HG02798 (cell line): Measurements from ENCODE around the gene PCDHGA1.
"Not testable (repeated sequence)": the region's sequence is repeated elsewhere in the genome, so short reads cannot be mapped to it uniquely, and the experiment has no call there.

Experiments
- ATAC-seq: cut with Tn5 transposase; IDR thresholded peaks from one replicate; pipeline ENCODE4 v1.9.1; 2021; ENCODE audit warnings: mild to moderate bottlenecking; ENCODE audit not compliant: unreplicated experiment, poor library complexity

The PCDHGA1 gene

DNA sequence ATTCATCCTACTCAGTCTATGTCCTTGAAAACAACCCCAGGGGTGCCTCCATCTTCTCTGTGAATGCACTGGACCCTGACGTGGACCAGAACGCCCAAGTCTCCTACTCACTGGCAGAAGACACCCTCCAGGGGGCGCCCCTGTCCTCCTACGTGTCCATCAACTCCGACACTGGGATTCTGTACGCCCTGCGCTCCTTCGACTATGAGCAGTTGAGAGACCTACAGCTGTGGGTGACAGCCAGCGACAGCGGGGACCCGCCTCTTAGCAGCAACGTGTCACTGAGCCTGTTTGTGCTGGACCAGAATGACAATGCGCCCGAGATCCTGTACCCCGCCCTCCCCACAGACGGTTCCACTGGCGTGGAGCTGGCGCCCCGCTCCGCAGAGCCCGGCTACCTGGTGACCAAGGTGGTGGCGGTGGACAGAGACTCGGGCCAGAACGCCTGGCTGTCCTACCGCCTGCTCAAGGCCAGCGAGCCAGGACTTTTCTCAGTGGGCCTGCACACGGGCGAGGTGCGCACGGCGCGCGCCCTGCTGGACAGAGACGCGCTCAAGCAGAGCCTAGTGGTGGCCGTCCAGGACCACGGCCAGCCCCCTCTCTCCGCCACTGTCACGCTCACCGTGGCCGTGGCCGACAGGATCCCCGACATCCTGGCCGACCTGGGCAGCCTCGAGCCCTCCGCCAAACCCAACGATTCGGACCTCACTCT, 45.3 kb downstream of the PCDHGA1 start:
- not testable (repeated sequence) for ATAC-seq

DNA sequence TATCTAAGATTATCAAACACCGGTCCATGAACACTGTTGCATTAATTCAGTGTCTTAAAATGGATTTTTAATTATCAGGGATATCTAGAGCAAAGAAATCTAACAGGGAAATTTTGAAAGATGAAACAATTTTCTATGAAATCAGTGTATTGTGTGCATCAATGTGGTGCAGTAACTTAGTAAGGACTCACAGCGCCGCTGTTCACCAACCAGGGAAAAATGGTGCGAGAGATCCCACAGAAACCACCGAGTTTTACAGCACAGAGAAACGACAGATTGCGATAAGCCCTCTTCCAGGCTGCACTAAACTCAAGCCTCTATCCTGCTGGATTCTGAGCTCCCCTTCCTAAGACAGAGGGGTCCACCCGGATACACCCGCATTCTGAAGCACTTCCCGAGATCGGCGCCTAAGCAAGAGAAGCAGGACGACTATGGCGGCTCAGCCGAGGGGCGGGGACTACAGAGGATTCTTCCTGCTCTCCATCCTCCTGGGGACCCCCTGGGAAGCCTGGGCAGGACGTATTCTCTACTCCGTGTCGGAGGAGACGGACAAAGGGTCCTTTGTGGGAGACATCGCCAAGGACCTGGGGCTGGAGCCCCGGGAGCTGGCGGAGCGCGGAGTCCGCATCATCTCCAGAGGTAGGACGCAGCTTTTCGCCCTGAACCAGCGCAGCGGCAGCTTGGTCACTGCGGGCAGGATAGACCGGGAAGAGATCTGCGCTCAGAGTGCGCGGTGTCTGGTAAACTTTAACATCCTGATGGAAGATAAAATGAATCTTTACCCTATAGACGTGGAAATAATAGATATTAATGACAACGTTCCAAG, 52.4 kb downstream of the PCDHGA1 start, which contains the start of gene PCDHGA7:
TSS of gene PCDHGA7 (plus strand) at position 274 of the 826 bp plus-strand sequence. CDS start at position 432, 158 bp downstream.
- peak; percentile 52 for ATAC-seq

GRCh38 chr5:141383345-141383744, 53.0 kb downstream of the PCDHGA1 start:
- no peak for ATAC-seq

DNA sequence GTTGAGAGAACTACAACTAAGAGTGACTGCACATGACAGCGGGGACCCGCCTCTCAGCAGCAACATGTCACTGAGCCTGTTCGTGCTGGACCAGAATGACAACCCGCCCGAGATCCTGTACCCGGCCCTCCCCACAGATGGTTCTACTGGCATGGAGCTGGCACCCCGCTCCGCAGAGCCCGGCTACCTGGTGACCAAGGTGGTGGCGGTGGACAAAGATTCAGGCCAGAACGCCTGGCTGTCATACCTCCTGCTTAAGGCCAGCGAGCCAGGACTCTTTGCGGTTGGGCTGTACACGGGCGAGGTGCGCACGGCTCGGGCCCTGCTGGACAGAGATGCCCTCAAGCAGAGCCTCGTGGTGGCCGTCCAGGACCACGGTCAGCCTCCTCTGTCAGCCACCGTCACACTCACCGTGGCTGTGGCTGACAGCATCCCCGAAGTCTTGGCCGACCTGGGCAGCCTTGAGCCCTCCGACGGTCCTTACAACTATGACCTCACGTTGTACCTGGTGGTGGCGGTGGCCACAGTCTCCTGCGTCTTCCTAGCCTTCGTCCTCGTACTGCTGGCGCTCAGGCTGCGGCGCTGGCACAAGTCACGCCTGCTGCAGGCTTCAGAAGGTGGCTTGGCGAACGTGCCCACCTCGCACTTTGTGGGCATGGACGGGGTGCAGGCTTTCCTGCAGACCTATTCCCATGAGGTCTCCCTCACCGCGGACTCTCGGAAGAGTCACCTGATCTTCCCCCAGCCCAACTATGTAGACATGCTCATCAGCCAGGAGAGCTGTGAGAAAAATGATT, 54.4 kb downstream of the PCDHGA1 start:
- no peak for ATAC-seq

DNA sequence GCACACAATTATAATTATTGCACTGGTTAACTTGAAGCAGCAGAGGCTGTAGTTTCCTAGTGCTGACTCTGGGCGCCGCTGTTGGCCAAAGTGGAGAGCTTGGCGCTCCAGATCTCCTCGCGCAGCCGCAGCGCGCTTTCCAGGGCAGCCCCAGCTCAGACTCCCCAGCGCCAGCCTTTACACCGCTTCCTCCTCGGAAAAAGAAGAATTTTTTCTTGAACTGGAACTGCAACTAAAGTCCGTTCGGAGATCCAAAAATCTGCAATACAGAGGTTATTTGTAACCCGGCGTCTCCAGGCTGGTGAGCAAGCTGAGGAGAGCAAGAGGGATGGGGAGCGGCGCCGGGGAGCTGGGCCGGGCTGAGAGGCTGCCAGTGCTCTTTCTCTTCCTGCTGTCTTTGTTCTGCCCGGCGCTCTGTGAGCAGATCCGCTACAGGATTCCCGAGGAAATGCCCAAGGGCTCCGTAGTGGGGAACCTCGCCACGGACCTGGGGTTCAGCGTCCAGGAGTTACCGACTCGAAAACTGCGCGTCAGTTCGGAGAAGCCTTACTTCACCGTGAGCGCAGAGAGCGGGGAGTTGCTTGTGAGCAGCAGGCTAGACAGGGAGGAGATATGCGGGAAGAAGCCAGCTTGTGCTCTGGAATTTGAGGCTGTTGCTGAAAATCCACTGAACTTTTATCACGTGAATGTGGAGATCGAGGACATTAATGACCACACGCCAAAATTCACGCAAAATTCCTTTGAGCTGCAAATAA, 57.4 kb downstream of the PCDHGA1 start, which contains the start of gene PCDHGB4:
TSS of gene PCDHGB4 (plus strand) at position 142 of the 755 bp plus-strand sequence. CDS start at position 329, 187 bp downstream.
- ATAC-seq = peak; percentile 88

DNA sequence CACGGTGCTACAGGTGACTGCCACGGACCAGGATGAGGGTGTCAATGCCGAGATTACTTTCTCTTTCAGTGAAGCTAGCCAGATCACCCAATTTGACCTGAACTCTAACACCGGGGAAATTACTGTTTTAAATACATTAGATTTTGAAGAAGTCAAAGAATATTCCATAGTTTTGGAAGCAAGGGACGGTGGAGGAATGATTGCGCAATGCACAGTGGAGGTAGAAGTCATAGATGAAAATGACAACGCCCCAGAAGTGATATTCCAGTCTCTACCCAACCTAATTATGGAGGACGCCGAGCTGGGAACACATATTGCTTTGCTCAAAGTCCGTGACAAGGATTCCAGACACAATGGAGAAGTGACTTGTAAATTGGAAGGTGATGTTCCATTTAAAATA, 58.3 kb downstream of the PCDHGA1 start:
- ATAC-seq = no peak

GRCh38 chr5:141389153-141390042, 59.1 kb downstream of the PCDHGA1 start:
- no peak for ATAC-seq

DNA sequence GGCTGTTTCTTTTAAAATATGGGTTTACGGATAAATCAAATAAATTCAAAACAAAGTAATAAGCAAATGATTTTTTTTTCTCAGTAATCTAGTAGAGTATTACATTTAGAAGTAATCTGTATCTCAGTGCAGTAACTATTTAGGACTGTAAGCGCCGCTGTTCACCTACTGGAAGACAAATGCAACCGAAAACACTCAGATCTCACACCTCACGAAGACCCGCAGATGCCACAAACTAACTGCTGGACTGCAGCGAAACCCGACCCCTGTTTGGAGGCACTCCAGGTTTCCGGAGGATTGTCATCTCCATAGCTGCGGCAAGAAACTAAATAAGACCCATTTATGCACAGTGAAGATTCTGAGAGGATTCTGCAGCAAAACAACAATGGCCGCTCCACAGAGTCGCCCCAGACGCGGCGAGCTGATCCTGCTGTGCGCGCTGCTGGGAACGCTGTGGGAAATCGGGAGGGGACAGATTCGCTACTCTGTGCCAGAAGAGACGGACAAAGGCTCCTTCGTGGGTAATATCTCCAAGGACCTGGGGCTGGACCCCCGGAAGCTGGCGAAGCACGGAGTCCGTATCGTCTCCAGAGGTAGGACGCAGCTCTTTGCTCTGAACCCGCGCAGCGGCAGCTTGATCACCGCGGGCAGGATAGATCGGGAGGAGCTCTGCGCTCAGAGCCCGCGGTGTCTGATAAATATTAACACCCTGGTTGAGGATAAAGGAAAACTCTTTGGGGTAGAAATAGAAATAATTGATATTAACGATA, 62.3 kb downstream of the PCDHGA1 start, which contains the start of gene PCDHGA8:
TSS of gene PCDHGA8 (plus strand) at position 205 of the 770 bp plus-strand sequence. CDS start at position 386, 181 bp downstream.
- no peak for ATAC-seq

- ATAC-seq = no peak
Measured at GRCh38 chr5:141393267-141393666, 63.0 kb downstream of the PCDHGA1 start.

DNA sequence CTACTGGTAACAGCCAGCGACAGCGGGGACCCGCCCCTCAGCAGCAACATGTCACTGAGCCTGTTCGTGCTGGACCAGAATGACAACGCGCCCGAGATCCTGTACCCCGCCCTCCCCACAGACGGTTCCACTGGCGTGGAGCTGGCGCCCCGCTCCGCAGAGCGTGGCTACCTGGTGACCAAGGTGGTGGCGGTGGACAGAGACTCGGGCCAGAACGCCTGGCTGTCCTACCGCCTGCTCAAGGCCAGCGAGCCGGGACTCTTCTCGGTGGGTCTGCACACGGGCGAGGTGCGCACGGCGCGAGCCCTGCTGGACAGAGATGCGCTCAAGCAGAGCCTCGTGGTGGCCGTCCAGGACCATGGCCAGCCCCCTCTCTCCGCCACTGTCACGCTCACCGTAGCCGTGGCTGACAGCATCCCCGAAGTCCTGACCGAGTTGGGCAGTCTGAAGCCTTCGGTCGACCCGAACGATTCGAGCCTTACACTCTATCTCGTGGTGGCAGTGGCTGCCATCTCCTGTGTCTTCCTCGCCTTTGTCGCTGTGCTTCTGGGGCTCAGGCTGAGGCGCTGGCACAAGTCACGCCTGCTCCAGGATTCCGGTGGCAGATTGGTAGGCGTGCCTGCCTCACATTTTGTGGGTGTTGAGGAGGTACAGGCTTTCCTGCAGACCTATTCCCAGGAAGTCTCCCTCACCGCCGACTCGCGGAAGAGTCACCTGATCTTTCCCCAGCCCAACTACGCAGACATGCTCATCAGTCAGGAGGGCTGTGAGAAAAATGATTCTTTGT, 64.3 kb downstream of the PCDHGA1 start:
- not testable (repeated sequence) for ATAC-seq

DNA sequence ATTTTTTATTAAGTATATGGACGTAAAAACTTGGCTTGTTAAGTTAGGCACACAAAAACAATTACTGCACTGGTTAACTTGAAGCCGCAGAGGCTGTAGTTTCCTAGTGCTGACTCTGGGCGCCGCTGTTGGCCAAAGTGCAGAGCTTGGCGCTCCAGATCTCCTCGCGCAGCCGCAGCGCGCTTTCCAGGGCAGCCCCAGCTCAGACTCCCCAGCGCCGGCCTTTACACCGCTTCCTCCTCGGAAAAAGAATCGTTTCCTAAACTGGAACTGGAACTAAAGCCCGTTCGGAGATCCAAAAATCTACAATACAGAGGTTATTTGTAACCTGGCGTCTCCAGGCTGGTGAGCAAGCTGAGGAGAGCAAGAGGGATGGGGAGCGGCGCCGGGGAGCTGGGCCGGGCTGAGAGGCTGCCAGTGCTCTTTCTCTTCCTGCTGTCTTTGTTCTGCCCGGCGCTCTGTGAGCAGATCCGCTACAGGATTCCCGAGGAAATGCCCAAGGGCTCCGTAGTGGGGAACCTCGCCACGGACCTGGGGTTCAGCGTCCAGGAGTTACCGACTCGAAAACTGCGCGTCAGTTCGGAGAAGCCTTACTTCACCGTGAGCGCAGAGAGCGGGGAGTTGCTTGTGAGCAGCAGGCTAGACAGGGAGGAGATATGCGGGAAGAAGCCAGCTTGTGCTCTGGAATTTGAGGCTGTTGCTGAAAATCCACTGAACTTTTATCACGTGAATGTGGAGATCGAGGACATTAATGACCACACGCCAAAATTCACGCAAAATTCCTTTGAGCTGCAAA, 67.6 kb downstream of the PCDHGA1 start, which contains the start of gene PCDHGB5:
TSS of gene PCDHGB5 (plus strand) at position 192 of the 796 bp plus-strand sequence. CDS start at position 373, 181 bp downstream.
- ATAC-seq = peak; percentile 96

DNA sequence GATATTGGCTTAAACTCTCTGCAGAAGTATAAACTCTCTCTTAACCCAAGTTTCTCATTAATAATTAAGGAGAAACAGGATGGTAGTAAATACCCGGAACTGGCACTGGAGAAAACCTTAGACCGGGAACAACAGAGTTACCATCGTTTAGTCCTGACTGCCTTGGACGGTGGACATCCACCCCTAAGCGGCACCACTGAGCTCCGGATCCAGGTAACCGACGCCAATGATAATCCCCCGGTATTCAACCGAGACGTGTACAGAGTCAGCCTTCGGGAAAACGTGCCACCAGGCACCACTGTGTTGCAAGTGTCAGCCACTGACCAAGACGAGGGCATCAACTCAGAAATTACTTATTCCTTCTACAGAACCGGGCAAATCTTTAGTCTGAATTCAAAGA, 68.3 kb downstream of the PCDHGA1 start:
- no peak for ATAC-seq

DNA sequence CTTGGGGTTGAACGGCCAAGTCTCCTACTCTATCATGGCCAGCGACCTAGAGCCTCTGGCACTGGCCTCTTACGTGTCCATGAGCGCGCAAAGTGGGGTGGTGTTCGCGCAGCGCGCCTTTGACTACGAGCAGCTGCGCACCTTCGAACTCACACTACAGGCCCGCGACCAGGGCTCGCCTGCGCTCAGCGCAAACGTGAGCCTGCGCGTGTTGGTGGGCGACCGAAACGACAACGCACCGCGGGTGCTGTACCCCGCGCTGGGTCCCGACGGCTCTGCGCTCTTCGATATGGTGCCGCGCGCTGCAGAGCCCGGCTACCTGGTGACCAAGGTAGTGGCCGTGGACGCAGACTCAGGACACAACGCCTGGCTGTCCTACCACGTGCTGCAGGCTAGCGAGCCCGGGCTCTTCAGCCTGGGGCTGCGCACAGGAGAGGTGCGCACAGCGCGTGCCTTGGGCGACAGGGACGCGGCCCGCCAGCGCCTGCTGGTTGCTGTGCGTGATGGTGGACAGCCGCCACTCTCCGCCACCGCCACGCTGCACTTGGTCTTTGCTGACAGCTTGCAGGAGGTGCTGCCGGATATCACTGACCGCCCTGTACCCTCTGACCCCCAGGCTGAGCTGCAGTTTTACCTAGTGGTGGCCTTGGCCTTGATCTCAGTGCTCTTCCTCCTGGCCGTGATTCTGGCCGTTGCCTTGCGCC, 69.4 kb downstream of the PCDHGA1 start:
- no peak for ATAC-seq

DNA sequence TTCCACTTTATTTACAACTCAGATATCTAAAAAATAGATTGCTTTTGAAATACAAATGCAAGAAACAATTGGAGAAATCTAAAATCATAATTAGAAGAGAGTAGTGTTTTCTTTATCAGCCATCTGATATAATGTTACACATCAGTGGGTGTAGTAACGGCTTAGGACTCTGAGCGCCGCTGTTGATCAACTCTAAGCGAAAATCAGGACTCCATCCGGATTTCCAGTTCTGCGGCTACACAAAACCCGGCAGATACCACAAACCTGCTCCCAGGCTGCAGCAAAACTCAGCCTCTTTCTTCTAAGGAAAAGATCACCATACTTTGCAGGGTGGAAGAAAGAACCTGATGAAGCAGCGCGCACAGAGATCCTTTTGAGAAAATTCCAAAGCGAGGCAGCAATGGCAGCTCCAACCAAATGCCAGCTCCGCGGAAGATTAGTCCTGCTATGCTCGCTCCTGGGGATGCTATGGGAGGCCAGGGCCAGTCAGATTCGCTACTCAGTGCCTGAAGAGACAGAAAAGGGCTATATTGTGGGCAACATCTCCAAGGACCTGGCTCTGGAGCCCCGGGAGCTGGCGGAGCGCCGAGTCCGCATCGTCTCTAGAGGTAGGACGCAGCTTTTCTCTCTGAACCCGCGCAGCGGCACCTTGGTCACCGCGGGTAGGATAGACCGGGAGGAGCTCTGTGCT, 72.4 kb downstream of the PCDHGA1 start, which contains the start of gene PCDHGA9:
TSS of gene PCDHGA9 (plus strand) at position 226 of the 691 bp plus-strand sequence. CDS start at position 401, 175 bp downstream.
- no peak for ATAC-seq

GRCh38 chr5:141403387-141403786, 73.1 kb downstream of the PCDHGA1 start:
- no peak for ATAC-seq
